Stimulated activated CD4-positive, alpha-beta T cell treated with anti-CD3 and anti-CD28 coated beads, Interleukin-12 subunit alpha, Interleukin-12 subunit beta, amount 100 ng/mL, for 4 hours (primary cell): ENCODE data around the gene GPRC5C.
"Not testable (repeated sequence)": the region's sequence is repeated elsewhere in the genome, so short reads cannot be mapped to it uniquely, and the experiment has no call there.

Source experiments
- DNase-seq: peaks from one replicate; pipeline ENCODE4 v3.0.0-alpha.2; 2020

Gene GPRC5C

DNA sequence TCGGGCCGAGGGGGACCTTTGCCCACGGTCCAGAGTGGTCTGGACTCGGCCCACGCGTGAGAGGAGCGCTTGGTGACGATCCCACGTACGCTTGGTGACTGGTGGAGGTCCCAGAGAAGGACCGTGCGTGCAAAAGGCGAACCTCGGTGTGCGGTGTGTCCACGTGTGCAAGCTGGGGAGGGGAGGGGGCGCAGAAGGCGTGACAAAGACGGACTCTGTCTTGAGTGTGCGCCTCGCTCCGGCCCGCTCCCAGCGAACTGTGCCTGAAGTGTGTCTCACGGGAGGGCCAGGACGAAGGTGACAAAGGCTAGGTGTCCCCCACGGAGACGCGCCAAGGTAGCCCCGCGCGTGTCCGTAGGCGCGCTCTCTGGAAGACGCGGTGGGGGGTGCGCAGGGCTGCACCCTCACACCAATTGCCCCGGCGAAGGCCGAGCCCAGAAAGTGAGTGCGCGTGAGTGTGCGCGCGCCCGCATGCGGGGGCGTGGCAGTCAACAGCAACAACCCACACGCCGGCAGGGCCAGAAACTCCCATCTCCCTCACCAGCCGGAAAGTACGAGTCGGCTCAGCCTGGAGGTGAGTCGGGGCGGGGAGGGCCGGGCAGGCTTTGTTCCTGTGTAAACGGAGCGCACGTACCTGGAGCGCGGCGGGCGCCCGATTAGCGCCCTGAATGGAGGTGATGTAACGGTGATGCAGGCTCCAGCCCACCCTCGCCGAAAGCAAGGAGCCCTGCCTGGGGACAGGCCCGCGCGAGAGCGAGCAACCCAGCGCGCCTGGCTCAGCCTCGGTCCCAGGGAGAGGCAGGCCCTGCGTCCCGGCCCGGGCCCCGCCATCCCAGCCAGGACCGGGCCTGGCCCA, at the start of gene GPRC5C:
Gene GPRC5C (plus strand): TSS at position 521 of the 856 bp plus-strand sequence. CDS start 7,689 bp downstream, outside the sequence.
- DNase-seq = peak; percentile 47

- no peak for DNase-seq
These were observed 48.7 kb upstream of the GPRC5C start for GRCh38 chr17:74383141-74383540.

DNA sequence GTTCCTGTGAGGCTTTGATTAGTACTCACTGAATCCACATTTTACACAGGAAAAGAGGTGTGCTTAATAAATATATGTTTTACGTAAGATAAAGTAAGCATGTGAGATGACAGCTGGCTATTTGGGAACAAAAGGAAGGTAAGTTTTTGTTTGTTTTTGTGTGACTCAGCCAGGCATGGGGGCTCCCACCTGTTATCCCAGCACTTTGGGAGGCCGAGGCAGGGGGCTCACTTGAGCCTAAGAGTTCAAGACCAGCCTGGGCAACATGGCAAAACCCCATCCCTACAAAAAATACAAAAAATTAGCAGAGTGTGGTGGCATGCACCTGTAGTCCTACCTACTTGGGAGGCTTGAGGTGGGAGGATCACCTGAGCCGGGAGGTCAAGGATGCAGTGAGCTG, 46.7 kb upstream of the GPRC5C start:
- no peak for DNase-seq

DNA sequence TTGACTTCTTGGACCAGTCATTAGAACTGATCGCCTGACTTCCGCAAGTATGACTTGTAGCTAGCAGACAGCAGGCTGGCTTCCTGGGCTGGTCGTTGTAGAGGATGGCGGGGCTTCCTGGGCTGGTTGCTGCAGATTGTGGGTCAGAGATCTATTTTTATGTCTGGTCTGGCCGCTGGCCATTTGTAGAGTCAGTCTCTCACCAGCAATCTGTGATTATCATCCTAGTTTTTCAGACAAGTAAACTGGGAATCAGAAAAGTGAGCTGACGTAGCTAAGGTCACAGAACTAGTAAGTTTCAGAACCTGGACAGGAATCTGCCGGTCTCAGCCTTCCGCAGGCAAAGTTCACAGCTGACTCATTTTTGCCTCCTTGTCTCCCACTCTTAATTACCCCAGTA, 45.5 kb upstream of the GPRC5C start:
- DNase-seq = no peak

DNA sequence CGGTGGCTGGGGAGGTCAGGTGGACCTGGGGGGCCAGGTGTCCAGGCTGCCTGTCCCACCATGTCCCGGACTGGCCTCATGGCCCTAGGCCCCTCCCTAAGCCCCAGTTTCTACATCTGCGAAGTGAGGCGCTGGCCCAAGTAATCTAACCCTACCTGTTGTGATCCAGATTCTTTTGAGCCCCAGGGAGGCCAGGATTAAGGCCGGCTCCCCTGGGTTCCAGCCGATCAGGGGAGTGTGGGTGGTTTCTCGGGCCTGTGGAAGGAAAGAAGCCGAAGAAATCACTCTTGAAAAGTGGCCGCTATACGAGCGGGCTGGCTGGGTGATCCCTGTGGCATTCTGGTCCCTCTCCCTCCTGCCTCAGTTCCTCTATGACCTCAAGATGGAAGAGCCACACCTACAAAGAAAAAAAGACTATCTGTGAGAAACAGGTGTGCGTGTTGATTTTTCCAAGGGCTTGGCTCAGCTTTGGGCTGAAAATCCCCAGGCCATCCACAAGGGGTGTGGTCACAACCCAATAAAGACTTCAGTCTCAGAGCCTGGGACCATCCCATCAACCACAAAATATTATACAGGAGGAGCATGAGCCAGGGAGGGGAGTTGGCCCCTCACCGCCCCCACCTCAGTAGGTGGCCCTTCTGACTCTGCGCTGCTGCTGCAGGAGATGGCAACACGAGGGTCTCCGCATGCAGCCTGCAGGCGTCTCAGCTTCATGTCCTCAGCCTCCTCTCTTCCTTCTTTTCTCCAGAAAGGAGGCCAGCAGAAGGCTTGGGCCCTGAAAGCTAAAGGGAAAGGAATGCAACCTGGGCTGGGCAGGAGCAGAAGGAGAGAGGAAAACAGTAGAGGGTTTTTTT, 44.3 kb upstream of the GPRC5C start:
- no peak for DNase-seq

DNA sequence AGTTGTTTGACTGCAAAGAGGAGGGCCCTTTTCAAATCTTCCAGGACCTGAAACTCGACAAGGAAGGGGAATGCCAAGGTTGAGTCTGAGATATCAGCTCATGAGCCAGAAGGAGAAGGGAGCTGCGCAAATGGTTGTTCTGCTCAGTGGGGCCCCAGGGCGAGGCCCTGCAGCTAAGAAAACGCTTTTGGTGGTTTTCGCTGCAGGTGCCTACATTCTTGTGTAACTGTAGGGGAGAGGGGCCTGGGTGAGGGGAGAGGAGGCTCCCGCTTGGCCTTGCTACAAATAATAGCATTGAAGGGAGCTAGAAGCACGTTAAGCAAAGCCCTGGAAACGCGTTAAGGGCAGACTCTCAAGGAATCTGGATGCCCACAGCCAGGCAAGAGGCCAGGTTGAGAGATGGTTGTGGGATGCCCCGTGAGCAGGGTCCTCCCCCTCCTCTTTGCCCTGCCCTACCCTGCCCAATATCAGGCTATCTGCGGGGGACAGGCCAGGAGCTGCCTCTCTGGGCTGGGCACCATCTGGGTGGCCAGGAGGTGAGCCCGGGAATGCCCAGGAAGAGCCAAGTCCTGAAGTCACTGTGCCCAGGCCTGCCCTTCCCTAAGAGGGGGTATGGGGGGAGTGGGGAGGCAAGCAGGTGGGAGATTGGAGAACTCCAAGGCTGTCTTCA, 42.7 kb upstream of the GPRC5C start:
- no peak for DNase-seq

DNA sequence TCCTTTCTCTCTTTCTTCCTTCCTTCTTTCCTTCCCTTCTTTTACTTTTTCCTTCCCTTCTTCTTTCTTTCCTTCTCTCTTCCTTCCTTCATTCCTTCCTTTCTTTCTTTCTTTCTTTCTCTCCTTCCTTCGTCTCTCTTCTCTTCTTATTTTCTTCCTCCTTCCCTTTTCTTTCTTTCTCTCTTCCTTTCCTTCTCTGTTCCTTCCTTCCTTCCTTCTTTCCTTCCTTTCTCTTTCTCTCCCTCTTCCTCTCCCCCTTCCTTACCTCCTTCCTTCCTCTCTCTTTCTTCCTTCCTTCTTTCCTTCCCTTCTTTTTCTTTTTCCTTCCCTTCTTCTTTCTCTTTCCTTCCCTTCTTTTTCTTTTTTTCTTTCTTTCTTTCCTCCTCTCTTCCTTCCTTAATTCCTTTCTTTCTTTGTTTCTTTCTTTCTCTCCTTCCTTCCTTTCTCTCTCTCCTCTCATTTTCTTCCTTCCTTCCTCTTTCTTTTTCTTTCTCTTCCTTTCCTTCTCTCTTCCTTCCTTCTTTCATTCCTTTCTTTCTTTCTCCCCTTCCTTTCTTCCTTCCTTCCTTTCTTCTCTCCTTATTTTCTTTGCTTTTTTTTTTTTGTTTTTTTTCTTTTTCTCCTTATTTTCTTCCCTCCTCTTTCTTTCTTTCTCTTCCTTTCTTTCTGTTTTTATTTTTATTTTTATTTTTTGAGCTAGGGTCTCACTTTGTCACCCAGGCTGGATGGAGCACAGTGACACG, 41.8 kb upstream of the GPRC5C start:
- DNase-seq = no peak

DNA sequence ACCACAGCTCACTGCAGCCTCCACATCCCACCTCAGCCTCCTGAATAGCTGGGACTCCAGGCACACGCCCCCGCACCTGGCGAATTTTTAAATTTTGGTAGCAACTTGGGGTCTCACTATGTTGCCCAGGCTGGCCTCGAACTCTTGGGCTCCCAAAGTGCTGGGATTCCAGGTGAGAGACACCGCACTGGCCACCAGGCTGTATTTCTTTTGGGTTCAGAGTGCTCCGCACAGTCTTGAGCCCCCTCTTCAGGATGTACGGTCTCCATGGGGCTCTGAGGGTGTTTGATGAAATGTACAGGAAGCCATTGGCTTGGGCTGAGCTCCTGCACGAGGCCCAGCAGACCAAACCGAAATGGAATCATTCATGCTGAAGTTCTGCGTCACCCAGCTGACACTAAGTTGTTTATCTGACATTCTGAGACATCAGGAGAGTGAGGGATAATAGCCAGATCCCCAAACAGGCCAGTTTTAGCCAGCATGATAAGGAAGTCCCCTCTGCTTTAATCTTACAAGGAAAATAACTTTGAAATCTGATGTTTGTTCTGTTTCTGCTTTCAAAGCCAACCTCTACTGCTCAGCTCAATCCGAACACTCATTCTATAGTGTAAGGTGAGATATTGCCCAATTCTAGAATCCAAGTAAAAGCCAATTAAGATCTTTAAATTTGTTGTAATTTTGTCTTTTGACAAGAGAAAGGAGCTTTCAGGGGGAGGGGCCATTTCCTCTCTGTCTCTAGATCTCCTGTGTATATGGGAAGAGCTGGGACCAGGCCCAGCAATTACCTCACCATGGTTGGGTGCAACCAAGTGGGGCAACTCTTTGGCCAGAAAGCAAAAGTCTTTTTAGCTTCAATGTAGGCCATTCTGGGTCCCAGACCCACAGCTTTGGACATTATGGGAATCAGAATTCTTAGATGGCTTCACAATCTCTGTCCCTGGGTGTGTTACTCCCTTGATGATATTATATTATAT, 40.9 kb upstream of the GPRC5C start:
- DNase-seq = no peak

GRCh38 chr17:74391771-74392170, 40.1 kb upstream of the GPRC5C start:
- DNase-seq = no peak

- no peak for DNase-seq
These were observed 39.0 kb upstream of the GPRC5C start for GRCh38 chr17:74392848-74393247.

- no peak for DNase-seq
These were observed 38.4 kb upstream of the GPRC5C start for GRCh38 chr17:74393346-74393942.

GRCh38 chr17:74394275-74394950, 37.5 kb upstream of the GPRC5C start:
- no peak for DNase-seq

DNA sequence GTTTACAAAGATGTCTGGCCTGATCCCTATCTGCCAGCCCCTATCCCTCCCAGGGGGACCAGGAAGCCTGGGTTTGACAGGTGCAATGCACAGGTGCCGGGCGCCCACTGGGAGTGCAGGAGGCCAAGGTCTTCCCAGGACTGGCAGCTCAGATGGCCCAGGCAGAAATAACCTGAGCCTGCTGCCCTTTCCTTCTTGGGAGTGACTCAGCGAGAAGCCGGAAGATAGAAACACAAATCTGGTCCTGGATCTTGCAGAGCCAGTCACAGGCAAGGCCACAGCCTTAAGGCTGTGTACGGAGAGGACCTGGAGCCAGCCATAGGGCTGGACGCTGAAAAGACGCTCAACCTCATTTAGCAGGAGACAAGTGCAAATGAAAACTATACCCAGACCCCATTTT, 36.9 kb upstream of the GPRC5C start:
- no peak for DNase-seq

GRCh38 chr17:74396567-74396966, 35.3 kb upstream of the GPRC5C start:
- no peak for DNase-seq

DNA sequence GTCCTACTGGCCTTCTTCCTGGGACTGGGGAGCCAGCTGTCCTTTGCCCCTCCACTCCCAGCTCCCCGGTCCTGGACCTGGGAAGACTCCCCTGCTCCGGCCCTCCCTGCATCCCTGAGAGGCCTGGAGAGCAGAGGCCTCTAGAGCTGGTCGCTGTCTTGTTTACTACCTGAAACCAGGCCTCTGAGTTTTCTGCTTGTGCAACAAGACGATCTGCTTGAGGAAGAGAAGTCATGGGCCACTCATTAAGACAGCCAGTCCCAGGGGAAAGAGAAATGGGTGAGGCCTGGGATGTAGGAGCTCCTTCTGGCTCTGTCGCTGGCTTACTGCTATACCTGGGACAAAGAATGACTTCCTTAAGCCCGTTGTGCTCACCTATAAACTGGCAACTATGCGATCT, 29.8 kb upstream of the GPRC5C start:
- DNase-seq = no peak

GRCh38 chr17:74403512-74404137, 28.3 kb upstream of the GPRC5C start:
- DNase-seq = no peak

DNA sequence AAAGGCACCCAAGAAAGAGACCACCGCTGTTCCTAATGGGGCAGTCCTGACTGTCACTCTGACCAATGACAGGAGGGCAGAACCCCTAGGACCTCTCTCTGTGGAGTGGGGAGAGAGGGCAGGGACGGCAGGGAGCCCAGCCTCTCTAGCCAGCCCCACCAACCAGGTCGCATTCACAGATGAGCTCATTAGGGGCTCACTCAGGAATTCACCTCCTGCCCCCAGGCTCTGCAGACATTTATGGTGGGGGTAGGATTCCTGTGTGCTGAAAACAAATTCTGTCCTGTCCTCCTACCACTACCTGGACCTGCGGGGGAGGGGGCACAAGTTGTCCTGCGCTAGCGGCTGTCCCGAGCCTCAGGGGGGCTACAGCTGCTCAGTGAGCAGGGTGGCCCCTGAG, 27.7 kb upstream of the GPRC5C start:
- no peak for DNase-seq

GRCh38 chr17:74404789-74405188, 27.1 kb upstream of the GPRC5C start:
- DNase-seq = no peak

- DNase-seq = not testable (repeated sequence)
These were observed 26.6 kb upstream of the GPRC5C start for GRCh38 chr17:74405311-74405710.

DNA sequence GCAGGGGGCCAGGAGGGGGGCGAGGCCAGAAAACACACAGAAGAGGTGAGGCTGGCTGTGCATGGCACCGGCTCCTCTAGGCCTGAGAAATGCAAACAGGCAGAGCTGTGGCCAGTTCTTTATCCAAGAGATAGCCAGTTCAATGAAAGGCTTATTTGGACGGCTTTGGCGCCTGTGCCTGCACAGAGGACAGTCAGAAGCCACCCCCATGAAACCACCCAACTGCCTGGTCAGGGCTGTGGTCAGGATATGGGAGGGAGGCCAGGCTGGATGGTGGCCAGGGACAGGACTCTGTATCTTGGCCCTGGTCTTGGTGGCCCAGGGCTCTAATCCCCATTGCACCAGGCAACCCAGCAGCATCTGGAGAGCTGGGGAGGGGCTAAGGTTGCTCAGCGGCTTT, 24.5 kb upstream of the GPRC5C start:
- DNase-seq = no peak
